ENCODE results near the gene SLC6A18.

The SLC6A18 gene

DNA sequence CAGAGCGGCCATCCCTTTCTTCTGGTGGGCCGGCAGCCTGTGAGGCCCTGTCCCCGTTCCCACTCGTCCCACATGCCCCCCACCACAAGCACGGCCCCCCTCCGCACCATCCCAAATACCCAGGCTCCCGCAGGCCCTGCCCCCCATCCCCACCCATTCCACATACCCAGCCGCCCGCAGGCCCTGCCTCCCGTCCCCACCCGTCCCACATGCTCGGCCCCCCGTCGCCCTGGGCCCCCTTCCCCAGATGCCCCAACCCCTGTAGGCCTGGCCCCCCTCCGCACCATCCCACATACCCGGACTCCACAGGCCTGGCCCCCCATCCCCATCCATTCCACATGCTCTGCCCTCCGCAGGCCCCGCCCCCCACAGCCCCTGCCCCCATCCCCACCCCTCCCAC lies 12.3 kb upstream of the SLC6A18 start:
- no peak overlapping the region for H3K4me3 ChIP-seq (ENCODE audit: low read length)
- no peak for DNase-seq (ENCODE audit: low read depth)
- H3K4me1 ChIP-seq (ENCODE audit: control insufficient read depth, insufficient read depth, low read length), result no peaks in the 10 kb centered on the region
- no peaks in the 10 kb centered on the region for H3K36me3 ChIP-seq (ENCODE audit: control insufficient read depth, insufficient read depth, low read length, severe bottlenecking)
- peaks cover 6% of the 10 kb centered on the region for H3K9me3 ChIP-seq (ENCODE audit: control insufficient read depth, low read length)
- peaks cover 33% of the 10 kb centered on the region for H3K27me3 ChIP-seq (replicated peaks; ENCODE audit: control insufficient read depth, insufficient read depth, low read length)
- no peak overlapping the region for H3K9ac ChIP-seq (ENCODE audit: low read length)

DNA sequence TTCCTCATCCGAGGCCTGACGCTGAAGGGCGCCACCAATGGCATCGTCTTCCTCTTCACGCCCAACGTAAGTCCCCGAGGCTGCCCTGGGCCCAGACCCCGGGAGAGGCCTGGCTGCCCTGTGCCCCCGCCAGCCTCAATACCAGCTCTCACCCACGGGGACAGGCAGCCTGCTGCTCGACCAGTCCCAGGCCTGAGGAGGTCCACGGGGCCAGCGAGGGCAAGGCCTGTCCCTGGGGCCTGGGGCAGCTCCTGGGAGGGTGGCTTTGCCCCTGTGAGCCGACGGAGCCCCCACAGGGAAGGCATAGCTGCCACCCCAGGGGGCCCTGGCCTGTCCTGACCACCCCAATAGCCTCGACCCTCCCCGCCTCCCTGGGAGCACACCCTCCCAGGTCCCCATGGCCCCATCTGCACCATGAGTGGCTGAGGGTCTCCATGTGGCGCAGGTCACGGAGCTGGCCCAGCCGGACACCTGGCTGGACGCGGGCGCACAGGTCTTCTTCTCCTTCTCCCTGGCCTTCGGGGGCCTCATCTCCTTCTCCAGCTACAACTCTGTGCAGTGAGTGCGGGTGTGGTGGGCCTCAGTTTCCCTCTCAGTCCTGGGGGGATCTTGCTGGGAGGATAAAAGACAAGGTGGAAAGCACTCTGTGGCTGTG lies 11.5 kb upstream of the SLC6A18 start:
- Histone ChIP-seq H3K4me3 (ENCODE audit: low read length) (no peak overlapping the region), H3K9me3 (ENCODE audit: control insufficient read depth, low read length) (peaks cover 6% of the 10 kb centered on the region), H3K27me3 (replicated peaks; ENCODE audit: control insufficient read depth, insufficient read depth, low read length) (peaks cover 25% of the 10 kb centered on the region), H3K9ac (ENCODE audit: low read length) (no peak overlapping the region), H3K36me3 (ENCODE audit: control insufficient read depth, insufficient read depth, low read length, severe bottlenecking) (no peaks in the 10 kb centered on the region), H3K4me1 (ENCODE audit: control insufficient read depth, insufficient read depth, low read length) (no peaks in the 10 kb centered on the region)
- no peak for DNase-seq (ENCODE audit: low read depth)

DNA sequence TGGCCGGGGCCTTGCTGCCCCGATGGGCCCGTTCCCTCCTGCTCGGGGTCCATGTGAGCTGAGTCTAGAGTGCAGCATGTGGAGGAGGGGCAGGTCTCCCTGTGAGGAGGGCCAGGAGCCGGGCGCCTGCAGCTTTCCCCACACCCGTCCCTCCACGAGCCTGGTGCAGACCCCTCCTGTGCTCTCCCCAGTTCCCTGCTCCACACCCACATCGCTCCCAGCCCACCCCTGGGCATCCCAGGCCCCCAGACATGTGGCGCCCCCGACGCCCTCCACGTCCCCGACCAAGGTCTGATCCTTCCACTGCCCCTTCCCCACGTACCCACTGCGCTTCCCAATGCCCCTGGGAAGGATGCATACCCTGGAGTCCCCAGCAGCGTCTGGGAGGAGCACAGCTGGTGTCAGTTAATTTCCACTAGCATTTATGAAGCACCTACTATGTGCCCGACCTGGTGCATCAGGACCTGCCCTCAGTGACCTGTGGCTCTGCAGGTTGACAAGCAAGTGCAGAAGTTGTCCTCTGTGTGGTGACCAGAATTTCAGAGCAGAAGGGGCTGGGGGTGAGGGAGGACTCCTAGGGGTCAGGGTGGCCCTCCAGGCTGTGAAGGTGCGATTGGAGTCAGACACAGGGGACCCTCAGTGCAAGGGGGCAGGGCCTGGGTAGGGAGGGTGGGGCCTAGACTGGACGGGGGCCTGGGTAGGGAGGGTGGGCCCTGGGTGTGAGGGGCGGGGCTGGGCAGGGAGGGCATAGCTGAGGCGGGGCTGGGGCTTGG lies 10.8 kb upstream of the SLC6A18 start:
- Histone ChIP-seq H3K9ac (ENCODE audit: low read length) (no peak overlapping the region), H3K4me3 (ENCODE audit: low read length) (no peak overlapping the region), H3K36me3 (ENCODE audit: control insufficient read depth, insufficient read depth, low read length, severe bottlenecking) (no peaks in the 10 kb centered on the region), H3K27me3 (replicated peaks; ENCODE audit: control insufficient read depth, insufficient read depth, low read length) (peaks cover 21% of the 10 kb centered on the region), H3K4me1 (ENCODE audit: control insufficient read depth, insufficient read depth, low read length) (no peaks in the 10 kb centered on the region), H3K9me3 (ENCODE audit: control insufficient read depth, low read length) (peaks cover 6% of the 10 kb centered on the region)
- no peak for DNase-seq (ENCODE audit: low read depth)

DNA sequence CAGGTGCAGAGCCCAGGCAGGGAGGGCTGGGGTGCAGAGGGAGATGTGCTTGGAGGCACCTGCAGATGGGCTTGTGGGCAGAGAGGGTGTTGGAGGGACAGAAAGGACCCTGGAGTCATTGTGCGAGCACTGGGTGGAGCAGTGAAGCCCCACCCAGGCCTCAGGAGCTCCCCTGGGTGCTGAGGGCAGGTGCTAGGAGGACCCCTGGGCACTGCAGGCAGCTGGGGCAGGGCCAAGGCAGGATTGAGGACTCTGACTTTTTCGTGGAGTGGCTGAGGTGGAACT lies 10.3 kb upstream of the SLC6A18 start:
- H3K9ac ChIP-seq (ENCODE audit: low read length), result no peak overlapping the region
- no peaks in the 10 kb centered on the region for H3K4me1 ChIP-seq (ENCODE audit: control insufficient read depth, insufficient read depth, low read length)
- H3K9me3 ChIP-seq (ENCODE audit: control insufficient read depth, low read length), result peaks cover 6% of the 10 kb centered on the region
- H3K36me3 ChIP-seq (ENCODE audit: control insufficient read depth, insufficient read depth, low read length, severe bottlenecking), result no peaks in the 10 kb centered on the region
- H3K4me3 ChIP-seq (ENCODE audit: low read length), result no peak overlapping the region
- peaks cover 18% of the 10 kb centered on the region for H3K27me3 ChIP-seq (replicated peaks; ENCODE audit: control insufficient read depth, insufficient read depth, low read length)
- no peak for DNase-seq (ENCODE audit: low read depth)

- Histone ChIP-seq H3K36me3 (ENCODE audit: control insufficient read depth, insufficient read depth, low read length, severe bottlenecking) (no peaks in the 10 kb centered on the region), H3K27me3 (replicated peaks; ENCODE audit: control insufficient read depth, insufficient read depth, low read length) (peaks cover 18% of the 10 kb centered on the region), H3K4me1 (ENCODE audit: control insufficient read depth, insufficient read depth, low read length) (no peaks in the 10 kb centered on the region), H3K9ac (ENCODE audit: low read length) (no peak overlapping the region), H3K9me3 (ENCODE audit: control insufficient read depth, low read length) (peaks cover 6% of the 10 kb centered on the region), H3K4me3 (ENCODE audit: low read length) (no peak overlapping the region)
- DNase-seq (ENCODE audit: low read depth), result no peak
Observed at GRCh38 chr5:1215320-1216096, 9.7 kb upstream of the SLC6A18 start.

- peaks cover 6% of the 10 kb centered on the region for H3K9me3 ChIP-seq (ENCODE audit: control insufficient read depth, low read length)
- DNase-seq (ENCODE audit: low read depth), result no peak
- H3K27me3 ChIP-seq (replicated peaks; ENCODE audit: control insufficient read depth, insufficient read depth, low read length), result peaks cover 15% of the 10 kb centered on the region
- no peak overlapping the region for H3K4me3 ChIP-seq (ENCODE audit: low read length)
- no peaks in the 10 kb centered on the region for H3K36me3 ChIP-seq (ENCODE audit: control insufficient read depth, insufficient read depth, low read length, severe bottlenecking)
- H3K4me1 ChIP-seq (ENCODE audit: control insufficient read depth, insufficient read depth, low read length), result no peaks in the 10 kb centered on the region
- H3K9ac ChIP-seq (ENCODE audit: low read length), result no peak overlapping the region
Observed at GRCh38 chr5:1216211-1216917, 8.8 kb upstream of the SLC6A18 start.

DNA sequence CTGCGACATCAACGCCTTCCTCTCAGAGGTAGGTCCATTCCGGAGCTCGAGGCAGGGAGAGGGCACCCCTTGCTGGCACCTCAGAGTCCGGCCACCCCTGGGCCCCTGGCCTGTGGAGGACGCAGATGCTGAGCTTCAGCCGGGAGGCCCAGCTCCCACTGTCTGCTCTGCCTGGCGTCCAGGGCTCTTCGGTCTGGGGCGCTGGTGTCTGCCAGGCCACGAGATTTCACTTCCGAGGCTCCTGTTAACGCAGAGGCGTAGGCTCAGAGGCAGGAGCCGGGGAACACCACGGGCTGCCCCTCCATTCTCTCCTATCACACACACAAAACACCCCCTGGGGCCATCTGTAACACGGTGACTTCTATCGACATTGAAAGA lies 8.3 kb upstream of the SLC6A18 start:
- Histone ChIP-seq H3K4me1 (ENCODE audit: control insufficient read depth, insufficient read depth, low read length) (no peaks in the 10 kb centered on the region), H3K36me3 (ENCODE audit: control insufficient read depth, insufficient read depth, low read length, severe bottlenecking) (no peaks in the 10 kb centered on the region), H3K9me3 (ENCODE audit: control insufficient read depth, low read length) (peaks cover 6% of the 10 kb centered on the region), H3K9ac (ENCODE audit: low read length) (no peak overlapping the region), H3K4me3 (ENCODE audit: low read length) (no peak overlapping the region), H3K27me3 (replicated peaks; ENCODE audit: control insufficient read depth, insufficient read depth, low read length) (peaks cover 15% of the 10 kb centered on the region)
- DNase-seq (ENCODE audit: low read depth), result no peak

DNA sequence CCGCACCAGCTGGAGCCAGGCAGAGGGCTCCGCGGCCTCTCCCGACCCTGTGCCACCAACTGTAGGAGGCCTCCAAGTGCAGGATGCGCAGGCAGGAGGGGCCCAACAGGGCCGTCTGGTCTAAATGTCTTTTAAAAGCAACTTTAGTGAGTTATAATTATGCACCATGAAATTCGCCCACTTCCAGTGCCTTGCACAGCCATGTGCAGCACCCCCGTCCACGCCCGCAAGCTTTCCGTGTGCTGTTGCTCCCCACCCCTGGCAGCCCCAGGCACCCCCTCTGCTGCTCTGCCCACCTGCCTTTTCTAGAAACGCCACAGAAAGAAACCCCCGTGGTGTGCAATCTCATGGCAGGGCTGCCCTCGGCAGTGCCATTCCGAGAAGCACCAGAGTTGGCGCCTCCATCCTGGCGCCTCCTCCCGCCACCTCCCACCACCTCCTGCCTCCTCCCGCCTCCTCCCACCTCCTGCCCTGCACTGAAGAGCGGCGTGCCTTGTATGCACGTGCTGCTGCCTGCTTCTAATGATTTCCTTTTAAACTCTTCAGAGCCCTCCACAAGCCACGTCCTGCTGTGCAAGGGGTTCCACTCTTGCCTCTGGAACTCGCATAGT lies 7.5 kb upstream of the SLC6A18 start:
- no peak for DNase-seq (ENCODE audit: low read depth)
- Histone ChIP-seq H3K27me3 (replicated peaks; ENCODE audit: control insufficient read depth, insufficient read depth, low read length) (peaks cover 15% of the 10 kb centered on the region), H3K4me3 (ENCODE audit: low read length) (no peak overlapping the region), H3K9me3 (ENCODE audit: control insufficient read depth, low read length) (peaks cover 6% of the 10 kb centered on the region), H3K4me1 (ENCODE audit: control insufficient read depth, insufficient read depth, low read length) (no peaks in the 10 kb centered on the region), H3K36me3 (ENCODE audit: control insufficient read depth, insufficient read depth, low read length, severe bottlenecking) (no peaks in the 10 kb centered on the region), H3K9ac (ENCODE audit: low read length) (no peak overlapping the region)

DNA sequence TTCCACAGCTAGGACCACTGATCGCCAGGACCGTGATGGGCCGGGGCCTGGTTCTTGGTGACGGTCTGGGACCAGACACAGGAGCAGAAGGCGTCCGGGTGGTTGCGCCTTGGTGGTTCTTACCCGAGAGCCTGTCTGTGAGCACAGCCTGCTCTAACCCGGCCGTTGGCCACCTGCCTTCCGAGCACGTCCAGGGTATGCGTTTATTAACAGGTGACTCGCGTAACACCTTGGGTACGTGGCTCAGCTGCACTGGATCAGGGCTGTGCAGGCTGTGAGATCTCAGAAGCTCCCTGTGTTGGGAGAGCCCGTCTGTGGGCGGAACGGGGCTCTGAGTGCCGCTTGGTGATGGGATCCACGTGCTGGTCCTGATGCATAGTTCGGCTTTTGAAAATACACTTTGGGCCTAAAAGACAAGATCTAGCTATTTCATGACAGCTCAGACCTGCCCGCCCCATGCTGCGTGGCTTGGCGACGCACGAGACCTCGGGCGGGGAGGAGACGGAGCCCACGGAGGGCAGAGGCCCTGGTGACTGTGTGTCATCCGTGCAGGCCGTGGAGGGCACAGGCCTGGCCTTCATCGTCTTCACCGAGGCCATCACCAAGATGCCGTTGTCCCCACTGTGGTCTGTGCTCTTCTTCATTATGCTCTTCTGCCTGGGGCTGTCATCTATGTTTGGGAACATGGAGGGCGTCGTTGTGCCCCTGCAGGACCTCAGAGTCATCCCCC lies 6.7 kb upstream of the SLC6A18 start:
- Histone ChIP-seq H3K4me1 (ENCODE audit: control insufficient read depth, insufficient read depth, low read length) (no peaks in the 10 kb centered on the region), H3K9ac (ENCODE audit: low read length) (no peak overlapping the region), H3K27me3 (replicated peaks; ENCODE audit: control insufficient read depth, insufficient read depth, low read length) (peaks cover 18% of the 10 kb centered on the region), H3K36me3 (ENCODE audit: control insufficient read depth, insufficient read depth, low read length, severe bottlenecking) (no peaks in the 10 kb centered on the region), H3K9me3 (ENCODE audit: control insufficient read depth, low read length) (peaks cover 6% of the 10 kb centered on the region), H3K4me3 (ENCODE audit: low read length) (no peak overlapping the region)
- DNase-seq (ENCODE audit: low read depth), result no peak

DNA sequence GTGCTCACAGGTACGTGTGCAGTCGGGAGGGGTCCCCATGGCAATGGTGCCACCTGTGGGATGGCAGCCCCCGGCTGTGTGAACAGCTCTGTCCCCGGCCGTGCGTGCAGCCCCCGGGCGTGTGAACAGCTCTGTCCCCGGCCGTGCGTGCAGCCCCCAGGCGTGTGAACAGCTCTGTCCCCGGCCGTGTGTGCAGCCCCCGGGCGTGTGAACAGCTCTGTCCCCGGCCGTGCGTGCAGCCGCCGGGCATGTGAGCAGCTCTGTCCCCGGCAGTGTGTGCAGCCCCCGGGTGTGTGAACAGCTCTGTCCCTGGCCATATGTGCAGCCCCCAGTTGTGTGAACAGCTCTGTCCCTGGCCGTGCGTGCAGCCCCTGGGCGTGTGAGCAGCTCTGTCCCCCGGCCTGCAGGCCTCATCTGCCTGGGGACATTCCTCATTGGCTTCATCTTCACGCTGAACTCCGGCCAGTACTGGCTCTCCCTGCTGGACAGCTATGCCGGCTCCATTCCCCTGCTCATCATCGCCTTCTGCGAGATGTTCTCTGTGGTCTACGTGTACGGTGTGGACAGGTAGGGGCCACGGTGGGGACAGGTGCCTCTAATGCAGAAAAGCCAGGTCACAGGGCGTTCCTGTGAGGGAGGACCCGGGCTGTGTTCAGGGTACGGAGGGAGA lies 5.9 kb upstream of the SLC6A18 start:
- H3K4me3 ChIP-seq (ENCODE audit: low read length), result no peak overlapping the region
- no peaks in the 10 kb centered on the region for H3K4me1 ChIP-seq (ENCODE audit: control insufficient read depth, insufficient read depth, low read length)
- H3K27me3 ChIP-seq (replicated peaks; ENCODE audit: control insufficient read depth, insufficient read depth, low read length), result peaks cover 25% of the 10 kb centered on the region
- no peak for DNase-seq (ENCODE audit: low read depth)
- no peak overlapping the region for H3K9ac ChIP-seq (ENCODE audit: low read length)
- H3K9me3 ChIP-seq (ENCODE audit: control insufficient read depth, low read length), result peaks cover 6% of the 10 kb centered on the region
- H3K36me3 ChIP-seq (ENCODE audit: control insufficient read depth, insufficient read depth, low read length, severe bottlenecking), result no peaks in the 10 kb centered on the region

Data from adipocyte (in vitro differentiated cells).